GM12801 (cell line): Measurements from ENCODE around the gene PTPRR.

Experiments used
- TF ChIP-seq, protein P1 (sequence below): IDR thresholded peaks from one replicate; pipeline ENCODE4 v1.5.1; 2011; ENCODE audit warnings: control low read depth; ENCODE audit not compliant: insufficient read length; ENCODE audit errors: extremely low read depth

The PTPRR gene

DNA sequence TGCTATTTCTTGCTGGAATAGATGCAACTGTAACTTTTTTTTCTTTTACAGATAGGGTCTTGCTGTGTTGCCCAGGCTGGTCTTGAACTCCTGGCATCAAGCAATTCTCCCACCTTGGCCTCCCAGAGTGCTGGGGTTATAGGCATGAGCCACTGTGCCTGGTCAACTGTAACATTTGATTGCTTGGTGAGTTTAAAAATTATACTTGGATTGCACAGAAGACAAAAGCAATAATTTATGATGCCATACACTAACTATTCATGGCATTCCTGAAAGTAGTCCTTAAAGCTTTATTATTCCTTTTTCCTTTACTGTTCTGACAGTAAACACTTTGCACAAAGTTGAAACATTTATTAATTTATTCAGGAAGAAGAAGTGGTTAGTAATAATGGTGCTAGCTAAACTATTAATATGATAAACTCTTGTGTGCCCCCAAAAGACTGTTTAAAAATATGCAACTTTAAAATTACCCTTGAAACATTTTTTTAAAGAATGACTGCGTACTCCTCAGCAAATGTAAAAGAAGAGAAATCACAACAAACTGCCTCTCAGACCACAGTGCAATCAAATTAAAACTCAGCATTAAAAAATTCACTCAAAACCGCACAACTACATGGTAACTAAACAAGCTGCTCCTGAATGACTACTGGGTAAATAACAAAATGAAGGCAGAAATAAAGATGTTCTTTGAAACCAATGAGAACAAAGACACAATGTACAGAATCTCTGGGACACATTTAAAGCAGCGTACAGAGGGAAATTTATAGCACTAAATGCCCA is 291.6 kb downstream of the PTPRR start:
- TF ChIP-seq, protein P1, sequence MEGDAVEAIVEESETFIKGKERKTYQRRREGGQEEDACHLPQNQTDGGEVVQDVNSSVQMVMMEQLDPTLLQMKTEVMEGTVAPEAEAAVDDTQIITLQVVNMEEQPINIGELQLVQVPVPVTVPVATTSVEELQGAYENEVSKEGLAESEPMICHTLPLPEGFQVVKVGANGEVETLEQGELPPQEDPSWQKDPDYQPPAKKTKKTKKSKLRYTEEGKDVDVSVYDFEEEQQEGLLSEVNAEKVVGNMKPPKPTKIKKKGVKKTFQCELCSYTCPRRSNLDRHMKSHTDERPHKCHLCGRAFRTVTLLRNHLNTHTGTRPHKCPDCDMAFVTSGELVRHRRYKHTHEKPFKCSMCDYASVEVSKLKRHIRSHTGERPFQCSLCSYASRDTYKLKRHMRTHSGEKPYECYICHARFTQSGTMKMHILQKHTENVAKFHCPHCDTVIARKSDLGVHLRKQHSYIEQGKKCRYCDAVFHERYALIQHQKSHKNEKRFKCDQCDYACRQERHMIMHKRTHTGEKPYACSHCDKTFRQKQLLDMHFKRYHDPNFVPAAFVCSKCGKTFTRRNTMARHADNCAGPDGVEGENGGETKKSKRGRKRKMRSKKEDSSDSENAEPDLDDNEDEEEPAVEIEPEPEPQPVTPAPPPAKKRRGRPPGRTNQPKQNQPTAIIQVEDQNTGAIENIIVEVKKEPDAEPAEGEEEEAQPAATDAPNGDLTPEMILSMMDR, result no peak

DNA sequence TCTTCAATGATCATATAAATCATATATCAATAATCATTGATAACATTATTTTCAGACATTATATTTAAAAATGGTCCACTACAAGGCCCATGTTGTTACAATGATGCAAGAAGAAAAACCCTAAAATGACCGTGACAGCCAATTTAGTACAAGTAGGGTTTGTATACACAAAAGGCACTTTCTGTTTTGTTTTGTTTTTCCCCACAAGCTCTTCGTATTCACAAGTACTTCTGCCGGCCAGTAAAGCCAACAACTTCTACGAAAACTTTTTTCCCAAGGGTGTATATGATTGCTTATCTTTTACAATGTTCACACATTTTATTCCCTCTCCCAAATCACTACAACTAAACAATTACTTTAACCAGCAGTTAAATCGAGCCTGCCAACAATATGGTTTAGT is 292.9 kb downstream of the PTPRR start:
- TF ChIP-seq, protein P1, result no peak

DNA sequence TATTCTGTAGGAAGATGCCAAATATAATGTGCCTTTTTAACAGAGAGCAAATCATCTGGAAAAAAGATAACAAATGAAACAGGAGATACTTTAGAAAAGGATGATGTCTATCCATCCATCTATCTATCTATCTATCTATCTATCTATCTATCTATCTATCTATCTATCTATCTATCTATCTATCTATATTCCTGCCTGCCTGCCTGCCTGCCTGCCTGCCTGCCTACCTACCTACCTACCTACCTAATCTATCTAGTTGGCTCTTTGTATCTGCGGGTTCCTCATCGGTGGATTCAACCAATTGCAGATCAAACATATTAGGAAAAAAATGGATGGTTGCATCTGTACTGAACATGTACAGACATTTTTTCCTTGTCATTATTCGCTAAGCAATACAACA is 294.4 kb downstream of the PTPRR start:
- TF ChIP-seq, protein P1, result no peak

DNA sequence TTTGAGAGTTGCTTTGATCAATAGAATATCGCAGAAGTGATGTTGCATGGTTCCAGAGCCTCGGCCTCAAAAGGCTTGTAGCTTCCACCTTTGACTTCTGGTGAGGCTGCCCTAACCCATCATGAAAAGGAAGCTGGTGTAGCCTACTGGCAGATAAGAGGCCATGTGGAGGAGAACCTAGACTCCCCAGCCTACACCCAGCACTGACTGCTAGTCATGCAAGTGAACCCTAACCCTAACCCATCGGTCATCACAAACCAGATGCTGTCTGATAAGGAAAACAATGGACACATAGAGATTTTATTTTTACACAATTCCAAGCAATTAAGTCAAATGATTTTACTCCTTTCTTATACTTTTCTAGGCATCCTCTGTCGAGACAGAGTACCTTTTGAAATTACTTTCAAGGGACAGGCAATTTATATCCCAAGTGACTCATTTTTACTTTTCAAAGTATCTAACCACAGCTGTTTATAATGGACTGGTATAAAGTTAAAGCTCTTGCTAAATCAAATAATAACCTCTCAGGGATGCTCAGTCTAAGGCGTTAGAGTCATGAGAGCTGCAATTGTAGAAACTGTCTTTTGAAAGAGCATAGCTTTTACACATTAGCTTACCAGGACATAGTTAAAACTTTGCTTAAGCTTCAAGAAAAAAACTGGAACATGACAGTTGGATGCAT is 300.9 kb downstream of the PTPRR start:
- TF ChIP-seq, protein P1, result no peak

DNA sequence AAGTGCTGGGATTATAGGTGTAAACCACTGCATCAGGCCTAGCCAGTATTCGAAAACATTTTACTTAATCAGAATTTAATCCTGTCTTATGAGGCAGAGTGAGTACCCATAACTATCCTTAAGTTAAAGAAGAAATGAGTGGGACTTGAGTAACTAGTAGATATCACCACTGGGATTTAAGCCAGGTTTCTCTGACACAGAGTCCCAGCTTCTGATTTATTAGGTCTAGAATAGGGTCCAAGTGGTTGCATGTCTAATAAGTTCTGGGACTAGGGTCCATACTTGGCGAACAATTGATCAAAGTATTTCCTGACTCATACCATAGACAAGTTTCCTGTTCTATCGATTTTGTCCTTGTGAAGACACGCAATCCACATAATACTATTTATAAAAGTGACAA is 302.2 kb downstream of the PTPRR start:
- TF ChIP-seq, protein P1, result no peak

DNA sequence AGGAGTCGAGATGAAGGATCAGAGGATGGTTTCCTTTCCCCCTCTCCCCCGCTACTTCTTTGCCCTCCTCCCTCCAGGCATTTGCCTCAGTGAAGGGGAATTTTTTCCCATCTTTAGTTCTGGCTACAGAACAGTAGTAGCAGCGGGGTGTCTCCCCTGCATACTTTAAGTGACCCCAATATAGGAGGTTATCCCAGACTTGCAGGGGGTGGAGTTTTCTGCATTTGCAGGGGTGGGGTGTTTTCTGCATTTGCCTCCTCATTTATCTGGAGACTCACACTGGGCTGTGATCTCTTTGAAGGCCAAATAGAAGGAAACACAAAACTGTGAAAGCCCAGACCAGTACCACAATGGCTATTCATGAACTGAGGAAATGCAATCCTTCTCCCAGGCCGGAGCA is 303.1 kb downstream of the PTPRR start:
- TF ChIP-seq, protein P1, result no peak

DNA sequence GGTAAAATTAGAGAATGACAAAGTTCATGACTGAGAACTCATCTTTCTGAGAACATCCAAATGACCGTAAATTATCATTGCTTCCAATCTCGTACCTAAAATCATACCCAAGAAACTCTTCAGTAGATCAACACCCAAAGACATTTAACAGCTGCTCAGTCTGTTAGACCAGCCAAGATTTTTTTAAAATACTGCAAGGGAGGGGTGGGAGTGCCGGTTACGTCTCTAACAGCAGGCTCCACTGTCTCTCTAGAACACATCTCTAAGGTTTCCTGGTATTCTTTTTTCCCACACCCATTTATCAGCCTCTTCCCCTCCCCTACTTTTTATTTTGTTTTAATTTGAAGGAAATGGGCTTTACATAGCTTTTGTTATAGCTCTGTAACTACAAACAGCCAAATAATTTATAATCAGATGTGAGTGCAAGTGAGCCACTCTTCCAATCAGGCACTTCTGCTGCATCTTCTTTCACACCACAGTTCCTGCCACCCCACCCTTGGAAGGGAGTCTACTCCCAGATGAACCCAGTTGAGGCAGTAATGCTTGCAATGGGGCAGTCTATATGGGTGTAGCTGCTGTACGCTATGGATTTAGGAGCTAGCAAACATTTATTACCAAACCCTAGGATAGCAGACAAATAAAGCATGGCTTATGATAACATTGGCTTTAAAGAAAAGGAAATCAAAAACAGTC is 305.2 kb downstream of the PTPRR start:
- TF ChIP-seq, protein P1, result no peak
